PC-9 (cell line): ENCODE measurements around the gene HAND1. TPM values are rescaled to one million over a fixed set of nuclear protein-coding genes. Genes with fewer than 3 reads are reported as not detected.

Source experiments
- BruUV-seq: library from RNA; stranded (reverse); fragments of 400-500 nt; replicated peaks from 2 replicates; lab custom pipeline; 2021; lab: Mats Ljungman, UMichigan
- CTCF ChIA-PET: fragments of 300-600 bp; sonication (Branson Sonifier 250); formaldehyde crosslinking; loops from one replicate; lab custom pipeline; 2022; ENCODE audit warnings: antibody characterized with exemption; lab: Charles Lee
- POLR2A ChIA-PET: fragments of 300-600 bp; sonication (Branson Sonifier 250); formaldehyde crosslinking; loops from one replicate; lab custom pipeline; 2022; ENCODE audit warnings: antibody characterized with exemption; ENCODE audit not compliant: unreplicated experiment; lab: Charles Lee
- DNase-seq, 2 experiments: peaks; one replicate each; pipeline versions ENCODE4 v3.0.0 to v3.0.0-alpha.2; 2015 to 2022; ENCODE audit warnings: mixed read lengths in 1 of 2
- H2AFZ ChIP-seq: fragments of 200-600 bp; sonication (generic); 2 replicates; pipeline ENCODE4 v1.8.1; 2017; ENCODE audit warnings: antibody characterized with exemption
- H3F3A ChIP-seq: fragments of 200-600 bp; sonication (generic); 2 replicates; pipeline ENCODE4 v1.8.1; 2017; ENCODE audit warnings: antibody characterized with exemption, mild to moderate bottlenecking, low read depth; ENCODE audit not compliant: insufficient read depth
- H3K27ac ChIP-seq: fragments of 200-600 bp; sonication (generic); 2 replicates; pipeline ENCODE4 v1.6.1; 2016; ENCODE audit warnings: mixed run types
- H3K27me3 ChIP-seq: fragments of 200-600 bp; sonication (generic); 2 replicates; pipeline ENCODE4 v1.6.1; 2016; ENCODE audit warnings: low read depth, mixed run types; ENCODE audit not compliant: insufficient read depth
- H3K36me3 ChIP-seq: fragments of 200-600 bp; sonication (generic); 2 replicates; pipeline ENCODE4 v1.6.1; 2016; ENCODE audit warnings: low read depth, mixed run types
- H3K4me1 ChIP-seq: fragments of 200-600 bp; sonication (generic); replicated peaks from 2 replicates; pipeline ENCODE4 v1.6.1; 2016; ENCODE audit warnings: mixed run types; ENCODE audit not compliant: insufficient read depth
- H3K4me2 ChIP-seq: fragments of 200-600 bp; sonication (generic); 2 replicates; pipeline ENCODE4 v1.6.1; 2017; ENCODE audit warnings: mixed run types
- H3K4me3 ChIP-seq: fragments of 200-600 bp; sonication (generic); 2 replicates; pipeline ENCODE4 v1.6.1; 2016; ENCODE audit warnings: mixed run types
- H3K79me2 ChIP-seq: fragments of 200-600 bp; sonication (generic); 2 replicates; pipeline ENCODE4 v1.6.1; 2017; ENCODE audit warnings: low read depth, mixed run types
- H3K9me2 ChIP-seq: fragments of 200-600 bp; sonication (generic); 2 replicates; pipeline ENCODE4 v1.8.1; 2017; ENCODE audit warnings: mild to moderate bottlenecking; ENCODE audit not compliant: insufficient read depth
- H3K9me3 ChIP-seq: fragments of 200-600 bp; sonication (generic); 2 replicates; pipeline ENCODE4 v1.8.1; 2016; ENCODE audit warnings: low read depth; ENCODE audit not compliant: insufficient read depth
- H4K20me1 ChIP-seq: fragments of 200-600 bp; sonication (generic); 2 replicates; pipeline ENCODE4 v1.8.1; 2017; ENCODE audit not compliant: insufficient read depth
- EZH2 ChIP-seq: fragments of 200-600 bp; sonication (generic); IDR thresholded peaks from 2 replicates; pipeline ENCODE4 v1.8.0; 2017; ENCODE audit warnings: antibody characterized with exemption, low read depth
- intact Hi-C: fragments of 100-400 bp; cut with micrococcal nuclease; formaldehyde crosslinking; loops from one replicate; pipeline ENCODE4 v1.10.0; 2022; ENCODE audit not compliant: unreplicated experiment
- total RNA-seq: library from RNA; stranded (reverse); gene quantifications from 2 replicates; pipeline ENCODE4 v1.2.3, GENCODE V29; 2021
- TF ChIP-seq, protein P1 (sequence below): fragments of 200-600 bp; sonication (generic); conservative IDR thresholded peaks from 2 replicates; pipeline ENCODE4 v1.6.1; 2017; ENCODE audit warnings: mixed run types, antibody characterized with exemption, mild to moderate bottlenecking, moderate library complexity

The HAND1 gene
- total RNA-seq, 1 experiment from 2014 or later = not detected

DNA sequence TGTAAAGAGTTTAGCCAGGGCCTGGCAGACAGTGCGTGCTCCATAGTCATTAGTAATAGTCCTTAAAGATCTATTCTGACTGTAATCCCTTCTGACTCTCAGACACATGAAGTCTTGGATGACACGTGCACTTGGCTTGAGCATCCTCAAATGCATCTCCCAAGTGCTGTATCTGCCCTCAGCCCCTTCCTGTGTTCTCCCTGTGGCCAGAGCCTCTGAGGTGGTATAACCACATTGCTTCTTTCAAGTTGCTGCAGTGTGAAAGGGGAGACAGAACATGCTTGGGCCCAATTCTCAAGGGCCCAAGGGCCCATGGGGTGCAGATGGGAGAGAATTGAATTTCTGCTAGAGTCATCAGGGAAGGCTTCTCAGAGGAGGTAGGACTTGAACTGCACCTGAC, 30.1 kb upstream of the HAND1 start:
- Histone ChIP-seq H3K9me2 (no peaks in the 10 kb centered on the region), H3K9me3 (no peaks in the 10 kb centered on the region), H3K4me1 (no peaks in the 10 kb centered on the region), H3K36me3 (no peaks in the 10 kb centered on the region), H3K79me2 (no peaks in the 10 kb centered on the region), H4K20me1 (no peaks in the 10 kb centered on the region; the same call in 1 of the 2 replicates), H3K4me3 (no peak overlapping the region), H3K27me3 (no peaks in the 10 kb centered on the region), H2AFZ (no peak overlapping the region), H3K4me2 (no peak overlapping the region), H3K27ac (no peak overlapping the region), H3F3A (no peaks in the 10 kb centered on the region)
- BruUV-seq = no TSS peak
- no peak for TF ChIP-seq EZH2
- TF ChIP-seq, protein P1, sequence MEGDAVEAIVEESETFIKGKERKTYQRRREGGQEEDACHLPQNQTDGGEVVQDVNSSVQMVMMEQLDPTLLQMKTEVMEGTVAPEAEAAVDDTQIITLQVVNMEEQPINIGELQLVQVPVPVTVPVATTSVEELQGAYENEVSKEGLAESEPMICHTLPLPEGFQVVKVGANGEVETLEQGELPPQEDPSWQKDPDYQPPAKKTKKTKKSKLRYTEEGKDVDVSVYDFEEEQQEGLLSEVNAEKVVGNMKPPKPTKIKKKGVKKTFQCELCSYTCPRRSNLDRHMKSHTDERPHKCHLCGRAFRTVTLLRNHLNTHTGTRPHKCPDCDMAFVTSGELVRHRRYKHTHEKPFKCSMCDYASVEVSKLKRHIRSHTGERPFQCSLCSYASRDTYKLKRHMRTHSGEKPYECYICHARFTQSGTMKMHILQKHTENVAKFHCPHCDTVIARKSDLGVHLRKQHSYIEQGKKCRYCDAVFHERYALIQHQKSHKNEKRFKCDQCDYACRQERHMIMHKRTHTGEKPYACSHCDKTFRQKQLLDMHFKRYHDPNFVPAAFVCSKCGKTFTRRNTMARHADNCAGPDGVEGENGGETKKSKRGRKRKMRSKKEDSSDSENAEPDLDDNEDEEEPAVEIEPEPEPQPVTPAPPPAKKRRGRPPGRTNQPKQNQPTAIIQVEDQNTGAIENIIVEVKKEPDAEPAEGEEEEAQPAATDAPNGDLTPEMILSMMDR = no peak
- DNase-seq = no peak
- intact Hi-C loops = no loop called here
- CTCF ChIA-PET = no interaction called here
- POLR2A ChIA-PET = no interaction called here

DNA sequence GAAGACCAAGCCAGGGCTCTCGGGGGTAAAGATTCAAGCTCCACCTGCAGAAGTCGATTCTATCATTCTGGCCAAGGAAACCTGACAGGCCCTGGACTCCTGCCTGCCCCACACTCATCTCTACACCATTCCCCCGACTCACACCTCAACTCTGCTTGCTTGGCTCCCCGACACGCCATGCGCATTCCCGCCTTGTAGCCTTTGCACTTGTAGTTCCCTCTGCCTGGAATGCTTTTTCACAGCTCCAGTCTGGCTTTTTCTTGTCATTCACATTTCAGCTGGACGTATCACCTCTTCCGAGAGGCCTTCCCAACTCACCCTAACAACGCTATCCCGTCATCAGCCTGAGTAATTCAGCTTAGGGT, 28.7 kb upstream of the HAND1 start:
- Histone ChIP-seq H4K20me1 (no peaks in the 10 kb centered on the region; the same call in 1 of the 2 replicates), H3K27ac (no peak overlapping the region), H3K4me2 (no peak overlapping the region), H3F3A (no peaks in the 10 kb centered on the region), H3K27me3 (no peaks in the 10 kb centered on the region), H3K79me2 (no peaks in the 10 kb centered on the region), H3K9me3 (no peaks in the 10 kb centered on the region), H3K9me2 (no peaks in the 10 kb centered on the region), H3K36me3 (no peaks in the 10 kb centered on the region), H2AFZ (no peak overlapping the region), H3K4me3 (no peak overlapping the region), H3K4me1 (no peaks in the 10 kb centered on the region)
- POLR2A ChIA-PET = no interaction called here
- BruUV-seq = no TSS peak
- no peak for DNase-seq
- intact Hi-C loops = no loop called here
- no peak for TF ChIP-seq EZH2
- TF ChIP-seq, protein P1 = no peak
- CTCF ChIA-PET = no interaction called here

DNA sequence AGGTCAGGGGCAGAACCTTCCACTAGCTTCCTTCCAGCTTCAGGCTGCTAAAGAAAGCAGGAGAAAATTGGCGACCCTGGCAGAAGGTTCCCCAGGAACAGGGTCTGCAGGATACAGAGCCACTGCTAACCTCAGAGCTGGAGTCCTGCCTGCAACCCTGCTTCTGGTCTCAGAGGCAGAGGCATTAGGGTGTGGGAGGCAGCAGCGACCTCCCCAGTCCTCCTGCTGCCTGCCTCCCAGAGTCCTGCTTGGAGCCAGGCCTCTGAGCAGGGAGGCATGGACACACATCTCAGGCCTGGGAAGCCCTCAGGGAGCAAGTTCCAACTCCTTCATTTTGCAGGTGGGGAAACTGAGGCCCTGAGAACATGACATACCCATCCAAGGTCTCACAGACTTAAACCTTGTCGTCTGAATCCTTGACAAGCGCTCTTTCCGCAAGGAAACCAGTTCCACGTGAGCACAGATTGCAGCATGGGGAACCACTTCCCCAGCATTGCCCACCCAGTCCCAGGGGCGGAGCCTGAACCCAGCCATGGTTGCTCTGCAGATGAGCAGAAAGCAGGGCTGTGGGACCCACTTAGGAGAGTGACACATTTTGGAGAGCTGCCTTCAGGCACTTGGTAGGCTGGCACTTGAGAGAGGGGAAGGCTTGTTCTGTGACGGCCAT, 28.2 kb upstream of the HAND1 start:
- BruUV-seq = no TSS peak
- no peaks in the 10 kb centered on the region for H3K36me3 ChIP-seq
- CTCF ChIA-PET = no interaction called here

More for the DNA sequence above, 28.2 kb upstream of the HAND1 start:
- no peak overlapping the region for H3K4me3 ChIP-seq
- DNase-seq = no peak
- H3K9me3 ChIP-seq = no peaks in the 10 kb centered on the region
- no peaks in the 10 kb centered on the region; the same call in 1 of the 2 replicates for H4K20me1 ChIP-seq
- POLR2A ChIA-PET = no interaction called here
- no peak for TF ChIP-seq EZH2
- TF ChIP-seq, protein P1 = no peak
- H3K4me2 ChIP-seq = no peak overlapping the region
- no peaks in the 10 kb centered on the region for H3K4me1 ChIP-seq
- no peaks in the 10 kb centered on the region for H3F3A ChIP-seq
- H3K9me2 ChIP-seq = no peaks in the 10 kb centered on the region
- no peak overlapping the region for H2AFZ ChIP-seq
- H3K27me3 ChIP-seq = no peaks in the 10 kb centered on the region
- no peak overlapping the region for H3K27ac ChIP-seq
- intact Hi-C loops = no loop called here
- H3K79me2 ChIP-seq = no peaks in the 10 kb centered on the region
